HFFc6 (cell line): ENCODE data around the gene DPH2. TPM values are rescaled to one million over a fixed set of nuclear protein-coding genes. Genes with fewer than 3 reads are reported as not detected.
A peak's percentile ranks its signal among the peaks of the same experiment; 100 is the strongest.

ENCODE experiments used
- DNase-seq: peaks from one replicate; pipeline ENCODE4 v3.0.0-alpha.2; 2018
- H3K27ac Mint-ChIP-seq: 2 replicates; pipeline ENCODE4 v1.8.0; 2020; ENCODE audit warnings: mild to moderate bottlenecking, mixed read lengths
- H3K27me3 Mint-ChIP-seq: 2 replicates; pipeline ENCODE4 v1.8.0; 2021; ENCODE audit warnings: mild to moderate bottlenecking, moderate library complexity, mixed read lengths; ENCODE audit not compliant: insufficient read depth
- H3K36me3 Mint-ChIP-seq: 2 replicates; pipeline ENCODE4 v1.8.0; 2021; ENCODE audit warnings: low read depth, mixed read lengths
- H3K4me1 Mint-ChIP-seq: 2 replicates; pipeline ENCODE4 v1.8.0; 2020; ENCODE audit warnings: low read depth, mixed read lengths
- H3K4me3 Mint-ChIP-seq: 2 replicates; pipeline ENCODE4 v1.8.0; 2020; ENCODE audit warnings: mild to moderate bottlenecking, moderate library complexity, mixed read lengths
- H3K9me3 Mint-ChIP-seq: 2 replicates; pipeline ENCODE4 v1.8.0; 2020; ENCODE audit warnings: mild to moderate bottlenecking, mixed read lengths
- long read RNA-seq: library from polyadenylated mRNA; unstranded; transcript quantifications from one replicate; pipeline ENCODE4 v2.0.0, GENCODE V29; 2019
- total RNA-seq, 6 experiments: library from RNA; stranded (reverse); fragmentation: NEBNext Ultra II Directional; extraction: Animal tissue kit (Norgen Biotek cat#: 25700); gene quantifications; 2 replicates in 1 of 6; 3 replicates in 5 of 6; pipeline ENCODE4 v1.2.3, GENCODE V29; 2021
- TF ChIP-seq, protein P1 (sequence below): fragments of 200-600 bp; sonication (generic); IDR thresholded peaks from 2 replicates; pipeline ENCODE4 v1.5.0; 2021; ENCODE audit warnings: antibody characterized with exemption, mild to moderate bottlenecking

DPH2 gene, protein sequence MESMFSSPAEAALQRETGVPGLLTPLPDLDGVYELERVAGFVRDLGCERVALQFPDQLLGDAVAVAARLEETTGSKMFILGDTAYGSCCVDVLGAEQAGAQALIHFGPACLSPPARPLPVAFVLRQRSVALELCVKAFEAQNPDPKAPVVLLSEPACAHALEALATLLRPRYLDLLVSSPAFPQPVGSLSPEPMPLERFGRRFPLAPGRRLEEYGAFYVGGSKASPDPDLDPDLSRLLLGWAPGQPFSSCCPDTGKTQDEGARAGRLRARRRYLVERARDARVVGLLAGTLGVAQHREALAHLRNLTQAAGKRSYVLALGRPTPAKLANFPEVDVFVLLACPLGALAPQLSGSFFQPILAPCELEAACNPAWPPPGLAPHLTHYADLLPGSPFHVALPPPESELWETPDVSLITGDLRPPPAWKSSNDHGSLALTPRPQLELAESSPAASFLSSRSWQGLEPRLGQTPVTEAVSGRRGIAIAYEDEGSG
- 10 to 100 TPM; 19.1 to 22.7 (median 20.8) TPM for total RNA-seq
- long read RNA-seq, transcript DPH2-201 (6 exons, 2,472 nt), result major isoform, 11 of 18 reads
- long read RNA-seq, partial matches to known transcripts, result 3 of 18 reads
- long read RNA-seq, other reads (novel, unspliced or antisense), result 2 of 18 reads

DNA sequence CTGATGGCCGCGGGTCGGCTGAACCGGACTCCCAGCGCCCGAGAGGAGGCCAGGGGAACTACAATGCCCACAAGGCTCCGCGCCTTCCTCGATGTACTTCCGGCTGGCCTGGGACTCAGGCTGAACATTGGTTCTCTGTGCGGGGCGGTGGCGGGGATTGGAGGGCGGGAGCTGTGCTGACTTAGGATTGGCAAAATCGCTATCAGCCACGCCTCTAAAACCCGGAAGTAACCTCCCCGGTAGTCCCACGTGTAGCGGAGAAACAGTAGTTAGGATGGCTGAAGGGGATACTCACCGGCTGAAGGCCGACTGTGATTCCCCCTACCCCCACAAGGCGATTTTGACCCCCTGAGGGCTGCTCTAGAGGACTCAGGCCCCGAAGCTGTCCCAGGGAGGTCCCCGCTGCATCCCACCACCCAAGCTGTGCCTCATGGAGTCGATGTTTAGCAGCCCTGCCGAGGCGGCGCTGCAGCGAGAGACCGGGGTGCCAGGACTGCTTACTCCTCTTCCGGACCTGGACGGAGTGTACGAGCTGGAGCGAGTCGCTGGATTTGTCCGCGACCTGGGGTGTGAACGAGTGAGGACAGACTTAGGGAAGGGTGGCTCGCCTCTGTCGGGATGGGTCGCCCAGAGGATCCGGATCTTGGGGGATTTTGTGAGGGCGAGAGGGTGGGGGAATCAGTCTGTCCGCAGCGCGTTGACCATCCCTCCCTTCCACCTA, at the start of gene DPH2:
Gene DPH2 (plus strand): TSS at position 265 of the 721 bp plus-strand sequence. CDS start 166 bp downstream, at position 431.
- TF ChIP-seq, protein P1, sequence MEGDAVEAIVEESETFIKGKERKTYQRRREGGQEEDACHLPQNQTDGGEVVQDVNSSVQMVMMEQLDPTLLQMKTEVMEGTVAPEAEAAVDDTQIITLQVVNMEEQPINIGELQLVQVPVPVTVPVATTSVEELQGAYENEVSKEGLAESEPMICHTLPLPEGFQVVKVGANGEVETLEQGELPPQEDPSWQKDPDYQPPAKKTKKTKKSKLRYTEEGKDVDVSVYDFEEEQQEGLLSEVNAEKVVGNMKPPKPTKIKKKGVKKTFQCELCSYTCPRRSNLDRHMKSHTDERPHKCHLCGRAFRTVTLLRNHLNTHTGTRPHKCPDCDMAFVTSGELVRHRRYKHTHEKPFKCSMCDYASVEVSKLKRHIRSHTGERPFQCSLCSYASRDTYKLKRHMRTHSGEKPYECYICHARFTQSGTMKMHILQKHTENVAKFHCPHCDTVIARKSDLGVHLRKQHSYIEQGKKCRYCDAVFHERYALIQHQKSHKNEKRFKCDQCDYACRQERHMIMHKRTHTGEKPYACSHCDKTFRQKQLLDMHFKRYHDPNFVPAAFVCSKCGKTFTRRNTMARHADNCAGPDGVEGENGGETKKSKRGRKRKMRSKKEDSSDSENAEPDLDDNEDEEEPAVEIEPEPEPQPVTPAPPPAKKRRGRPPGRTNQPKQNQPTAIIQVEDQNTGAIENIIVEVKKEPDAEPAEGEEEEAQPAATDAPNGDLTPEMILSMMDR, result peak; percentile 28; the same call in 1 of the 2 replicates
- Mint-ChIP-seq H3K9me3 (no peaks in the 10 kb centered on the region), H3K27ac (peak within 1 kb of the TSS; percentile 70), H3K4me3 (peak within 1 kb of the TSS; percentile 99), H3K36me3 (peaks cover 20% of the 10 kb centered on the region), H3K27me3 (no peaks in the 10 kb centered on the region), H3K4me1 (peaks cover 20% of the 10 kb centered on the region)
- peak; percentile 96 for DNase-seq

DNA sequence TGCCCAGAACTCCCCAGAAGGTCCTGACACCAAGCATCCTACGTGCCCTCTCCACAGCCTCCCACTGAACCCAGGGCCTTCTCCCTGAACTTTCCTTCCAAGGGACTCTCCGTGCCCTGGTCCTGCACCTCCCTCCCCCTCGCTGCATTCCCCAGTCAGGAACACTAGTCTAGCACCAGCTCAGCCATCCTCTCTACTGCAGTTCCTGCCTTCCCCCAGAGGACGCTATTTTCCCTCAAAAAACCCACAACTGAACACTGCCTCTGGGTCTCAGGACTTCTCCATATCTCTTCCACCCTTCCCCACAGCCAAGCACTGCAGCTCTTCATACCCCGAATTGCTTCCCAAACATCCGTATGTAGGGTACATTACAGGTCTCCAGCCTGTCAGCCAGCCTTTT, 48.8 kb upstream of the DPH2 start:
- TF ChIP-seq, protein P1, result no peak
- Mint-ChIP-seq H3K27ac (peak overlapping the region; percentile 75; the same call in 1 of the 2 replicates), H3K36me3 (peaks cover 15% of the 10 kb centered on the region), H3K27me3 (peaks cover 3% of the 10 kb centered on the region), H3K4me3 (no peak overlapping the region), H3K9me3 (no peaks in the 10 kb centered on the region), H3K4me1 (peaks cover 21% of the 10 kb centered on the region)
- DNase-seq, result no peak

DNA sequence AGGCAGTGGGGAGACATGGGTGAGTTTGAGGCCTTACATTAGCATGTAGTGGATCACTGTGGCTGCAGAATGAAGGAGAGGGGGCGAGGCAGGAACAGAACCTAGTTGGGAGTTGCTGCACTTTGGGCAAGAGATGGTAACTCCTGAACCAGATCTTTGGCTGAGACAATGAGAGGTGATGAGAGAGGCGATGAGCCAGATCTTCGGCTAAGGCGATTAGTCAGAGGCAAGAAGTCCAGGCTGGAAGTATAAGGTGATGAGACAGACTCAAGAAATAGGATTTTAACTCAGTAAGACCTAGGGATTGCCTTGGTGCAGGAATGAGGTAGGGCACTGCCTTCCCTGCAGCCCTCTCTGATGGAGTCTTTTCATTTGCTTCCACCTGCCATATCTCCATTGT, 45.3 kb upstream of the DPH2 start:
- peaks cover 31% of the 10 kb centered on the region for H3K4me1 Mint-ChIP-seq
- H3K9me3 Mint-ChIP-seq, result peaks cover 8% of the 10 kb centered on the region
- no peak for DNase-seq
- H3K36me3 Mint-ChIP-seq, result peaks cover 34% of the 10 kb centered on the region
- peaks cover 5% of the 10 kb centered on the region for H3K27me3 Mint-ChIP-seq
- TF ChIP-seq, protein P1, result no peak
- no peak overlapping the region for H3K27ac Mint-ChIP-seq
- no peak overlapping the region for H3K4me3 Mint-ChIP-seq

DNA sequence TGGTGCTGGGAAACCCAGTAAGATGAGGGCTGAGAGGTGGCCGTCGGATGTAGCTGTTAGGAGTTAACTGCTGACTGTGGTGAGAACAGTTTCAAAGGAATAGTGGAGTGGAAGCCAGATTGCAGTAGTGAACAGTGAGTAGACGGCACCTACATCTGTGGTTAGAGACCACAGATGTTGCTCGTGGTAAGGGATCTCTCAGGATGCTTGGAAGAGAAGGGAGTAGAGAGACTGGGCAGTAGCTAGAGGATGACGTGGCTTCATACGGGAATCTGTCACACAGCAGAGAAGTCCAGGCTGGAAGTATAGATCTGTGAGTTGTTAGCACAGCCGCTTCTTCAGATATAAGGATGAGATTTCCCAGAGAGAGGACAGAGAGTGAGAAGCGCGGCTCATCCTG, 44.0 kb upstream of the DPH2 start:
- Mint-ChIP-seq H3K4me1 (peaks cover 36% of the 10 kb centered on the region), H3K4me3 (no peak overlapping the region), H3K27ac (no peak overlapping the region), H3K9me3 (peaks cover 12% of the 10 kb centered on the region), H3K27me3 (peaks cover 5% of the 10 kb centered on the region), H3K36me3 (peaks cover 43% of the 10 kb centered on the region)
- TF ChIP-seq, protein P1, result no peak
- no peak for DNase-seq

DNA sequence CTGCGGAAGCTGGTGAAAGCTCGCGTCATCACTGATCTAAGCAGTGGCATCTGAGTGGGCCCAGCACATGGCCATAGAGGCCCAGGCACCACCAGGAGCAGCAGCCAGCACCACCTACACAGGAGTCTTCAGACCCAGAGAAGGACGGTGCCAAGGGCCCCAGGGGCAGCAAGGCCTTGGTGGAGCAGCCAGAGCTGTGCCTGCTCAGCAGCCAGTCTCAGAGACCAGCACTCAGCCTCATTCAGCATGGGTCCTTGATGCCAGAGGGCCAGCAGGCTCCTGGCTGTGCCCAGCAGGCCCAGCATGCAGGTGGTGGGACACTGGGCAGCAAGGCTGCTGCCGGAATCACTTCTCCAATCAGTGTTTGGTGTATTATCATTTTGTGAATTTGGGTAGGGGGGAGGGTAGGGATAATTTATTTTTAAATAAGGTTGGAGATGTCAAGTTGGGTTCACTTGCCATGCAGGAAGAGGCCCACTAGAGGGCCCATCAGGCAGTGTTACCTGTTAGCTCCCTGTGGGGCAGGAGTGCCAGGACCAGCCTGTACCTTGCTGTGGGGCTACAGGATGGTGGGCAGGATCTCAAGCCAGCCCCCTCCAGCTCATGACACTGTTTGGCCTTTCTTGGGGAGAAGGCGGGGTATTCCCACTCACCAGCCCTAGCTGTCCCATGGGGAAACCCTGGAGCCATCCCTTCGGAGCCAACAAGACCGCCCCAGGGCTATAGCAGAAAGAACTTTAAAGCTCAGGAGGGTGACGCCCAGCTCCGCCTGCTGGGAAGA, 39.5 kb upstream of the DPH2 start:
- no peak for DNase-seq
- Mint-ChIP-seq H3K4me3 (no peak overlapping the region), H3K27me3 (peaks cover 3% of the 10 kb centered on the region; the same call in 1 of the 2 replicates), H3K4me1 (peaks cover 38% of the 10 kb centered on the region), H3K27ac (no peak overlapping the region), H3K36me3 (peaks cover 35% of the 10 kb centered on the region), H3K9me3 (peaks cover 12% of the 10 kb centered on the region)
- TF ChIP-seq, protein P1, result peak; percentile 66
